ENCODE results near the gene ARSK.

- TF ChIP-seq CTCF (IDR thresholded peaks at IDR 0.05) (no peak), POLR2A (IDR thresholded peaks at IDR 0.05) (no peak)
Observed at GRCh38 chr5:95519151-95519550, 35.8 kb upstream of the ARSK start.
